Activated naive CD4-positive, alpha-beta T cell treated with anti-CD3 and anti-CD28 coated beads, Interleukin-2, amount 50 U/mL, for 24 hours (primary cell): Measurements from ENCODE around the gene KCNMA1.

Experiments
- H3K27ac Mint-ChIP-seq: one replicate; pipeline ENCODE4 v1.8.0; 2021; ENCODE audit warnings: mild to moderate bottlenecking, mixed read lengths
- H3K27me3 Mint-ChIP-seq: one replicate; pipeline ENCODE4 v1.8.0; 2021; ENCODE audit warnings: mixed read lengths
- H3K36me3 Mint-ChIP-seq: one replicate; pipeline ENCODE4 v1.8.0; 2021; ENCODE audit warnings: mixed read lengths
- H3K4me1 Mint-ChIP-seq: one replicate; pipeline ENCODE4 v1.8.0; 2021; ENCODE audit warnings: mixed read lengths
- H3K4me3 Mint-ChIP-seq: one replicate; pipeline ENCODE4 v1.8.0; 2021; ENCODE audit warnings: mild to moderate bottlenecking, mixed read lengths
- H3K9me3 Mint-ChIP-seq: one replicate; pipeline ENCODE4 v1.8.0; 2021; ENCODE audit warnings: mixed read lengths

Gene KCNMA1

GRCh38 chr10:76954838-76955237, 682.8 kb downstream of the KCNMA1 start:
- Mint-ChIP-seq H3K36me3 (no peaks in the 10 kb centered on the region), H3K27me3 (peaks cover 2% of the 10 kb centered on the region), H3K4me1 (no peaks in the 10 kb centered on the region), H3K4me3 (no peak overlapping the region), H3K9me3 (no peaks in the 10 kb centered on the region), H3K27ac (no peak overlapping the region)

GRCh38 chr10:76950354-76950753, 687.3 kb downstream of the KCNMA1 start:
- H3K27ac Mint-ChIP-seq = no peak overlapping the region
- no peaks in the 10 kb centered on the region for H3K27me3 Mint-ChIP-seq
- H3K9me3 Mint-ChIP-seq = no peaks in the 10 kb centered on the region
- H3K4me1 Mint-ChIP-seq = no peaks in the 10 kb centered on the region
- H3K4me3 Mint-ChIP-seq = no peak overlapping the region
- no peaks in the 10 kb centered on the region for H3K36me3 Mint-ChIP-seq

- H3K27me3 Mint-ChIP-seq = no peaks in the 10 kb centered on the region
- H3K4me3 Mint-ChIP-seq = no peak overlapping the region
- no peaks in the 10 kb centered on the region for H3K4me1 Mint-ChIP-seq
- H3K36me3 Mint-ChIP-seq = no peaks in the 10 kb centered on the region
- no peak overlapping the region for H3K27ac Mint-ChIP-seq
- H3K9me3 Mint-ChIP-seq = no peaks in the 10 kb centered on the region
These were observed 691.3 kb downstream of the KCNMA1 start for GRCh38 chr10:76946270-76946669.

- Mint-ChIP-seq H3K9me3 (no peaks in the 10 kb centered on the region), H3K27ac (no peak overlapping the region), H3K4me1 (no peaks in the 10 kb centered on the region), H3K4me3 (no peak overlapping the region), H3K27me3 (no peaks in the 10 kb centered on the region), H3K36me3 (no peaks in the 10 kb centered on the region)
These were observed 692.4 kb downstream of the KCNMA1 start for GRCh38 chr10:76945166-76945565.

- Mint-ChIP-seq H3K9me3 (no peaks in the 10 kb centered on the region), H3K27ac (no peak overlapping the region), H3K27me3 (no peaks in the 10 kb centered on the region), H3K4me3 (no peak overlapping the region), H3K4me1 (no peaks in the 10 kb centered on the region), H3K36me3 (no peaks in the 10 kb centered on the region)
These were observed 693.0 kb downstream of the KCNMA1 start for GRCh38 chr10:76944640-76945039.

GRCh38 chr10:76942628-76943416, 694.8 kb downstream of the KCNMA1 start:
- no peak overlapping the region for H3K27ac Mint-ChIP-seq
- no peak overlapping the region for H3K4me3 Mint-ChIP-seq
- H3K27me3 Mint-ChIP-seq = no peaks in the 10 kb centered on the region
- no peaks in the 10 kb centered on the region for H3K4me1 Mint-ChIP-seq
- H3K36me3 Mint-ChIP-seq = no peaks in the 10 kb centered on the region
- no peaks in the 10 kb centered on the region for H3K9me3 Mint-ChIP-seq

- Mint-ChIP-seq H3K4me3 (no peak overlapping the region), H3K4me1 (no peaks in the 10 kb centered on the region), H3K36me3 (no peaks in the 10 kb centered on the region), H3K27me3 (peaks cover 4% of the 10 kb centered on the region), H3K27ac (no peak overlapping the region), H3K9me3 (no peaks in the 10 kb centered on the region)
These were observed 697.6 kb downstream of the KCNMA1 start for GRCh38 chr10:76939933-76940468.

GRCh38 chr10:76937181-76937600, 700.4 kb downstream of the KCNMA1 start:
- no peaks in the 10 kb centered on the region for H3K4me1 Mint-ChIP-seq
- no peaks in the 10 kb centered on the region for H3K36me3 Mint-ChIP-seq
- peaks cover 4% of the 10 kb centered on the region for H3K27me3 Mint-ChIP-seq
- no peak overlapping the region for H3K27ac Mint-ChIP-seq
- no peaks in the 10 kb centered on the region for H3K9me3 Mint-ChIP-seq
- no peak overlapping the region for H3K4me3 Mint-ChIP-seq

- Mint-ChIP-seq H3K4me1 (no peaks in the 10 kb centered on the region), H3K27me3 (peaks cover 4% of the 10 kb centered on the region), H3K27ac (no peak overlapping the region), H3K36me3 (no peaks in the 10 kb centered on the region), H3K9me3 (no peaks in the 10 kb centered on the region), H3K4me3 (no peak overlapping the region)
These were observed 701.5 kb downstream of the KCNMA1 start for GRCh38 chr10:76935941-76936613.

- Mint-ChIP-seq H3K27me3 (no peaks in the 10 kb centered on the region), H3K9me3 (peaks cover 6% of the 10 kb centered on the region), H3K4me3 (no peak overlapping the region), H3K4me1 (no peaks in the 10 kb centered on the region), H3K27ac (no peak overlapping the region), H3K36me3 (no peaks in the 10 kb centered on the region)
These were observed 709.0 kb downstream of the KCNMA1 start for GRCh38 chr10:76928565-76928964.

- no peaks in the 10 kb centered on the region for H3K27me3 Mint-ChIP-seq
- H3K9me3 Mint-ChIP-seq = peaks cover 6% of the 10 kb centered on the region
- H3K4me1 Mint-ChIP-seq = no peaks in the 10 kb centered on the region
- no peaks in the 10 kb centered on the region for H3K36me3 Mint-ChIP-seq
- no peak overlapping the region for H3K27ac Mint-ChIP-seq
- H3K4me3 Mint-ChIP-seq = no peak overlapping the region
These were observed 711.8 kb downstream of the KCNMA1 start for GRCh38 chr10:76925636-76926405.

- Mint-ChIP-seq H3K27ac (no peak overlapping the region), H3K36me3 (no peaks in the 10 kb centered on the region), H3K9me3 (no peaks in the 10 kb centered on the region), H3K27me3 (no peaks in the 10 kb centered on the region), H3K4me1 (no peaks in the 10 kb centered on the region), H3K4me3 (no peak overlapping the region)
These were observed 714.9 kb downstream of the KCNMA1 start for GRCh38 chr10:76922666-76923065.

GRCh38 chr10:76921383-76922010, 716.1 kb downstream of the KCNMA1 start:
- Mint-ChIP-seq H3K4me3 (no peak overlapping the region), H3K27ac (no peak overlapping the region), H3K4me1 (no peaks in the 10 kb centered on the region), H3K9me3 (no peaks in the 10 kb centered on the region), H3K36me3 (no peaks in the 10 kb centered on the region), H3K27me3 (no peaks in the 10 kb centered on the region)

GRCh38 chr10:76920581-76920980, 717.0 kb downstream of the KCNMA1 start:
- Mint-ChIP-seq H3K4me1 (no peaks in the 10 kb centered on the region), H3K9me3 (no peaks in the 10 kb centered on the region), H3K27me3 (no peaks in the 10 kb centered on the region), H3K36me3 (no peaks in the 10 kb centered on the region), H3K4me3 (no peak overlapping the region), H3K27ac (no peak overlapping the region)

GRCh38 chr10:76918106-76918505, 719.5 kb downstream of the KCNMA1 start:
- Mint-ChIP-seq H3K27ac (no peak overlapping the region), H3K9me3 (no peaks in the 10 kb centered on the region), H3K27me3 (peaks cover 3% of the 10 kb centered on the region)

More at GRCh38 chr10:76918106-76918505, 719.5 kb downstream of the KCNMA1 start:
- no peak overlapping the region for H3K4me3 Mint-ChIP-seq
- H3K36me3 Mint-ChIP-seq = no peaks in the 10 kb centered on the region
- H3K4me1 Mint-ChIP-seq = no peaks in the 10 kb centered on the region
